NCI-H1105 (cell line): Measurements from ENCODE around the gene C1orf105.

ENCODE experiments used
- DNase-seq: peaks from one replicate; lab custom pipeline; 2025; lab: John Stamatoyannopoulos, UW

Gene C1orf105

GRCh38 chr1:172397221-172397620, 23.3 kb upstream of the C1orf105 start:
- no peak for DNase-seq

- no peak for DNase-seq
Observed at GRCh38 chr1:172397633-172398032, 22.9 kb upstream of the C1orf105 start.

DNA sequence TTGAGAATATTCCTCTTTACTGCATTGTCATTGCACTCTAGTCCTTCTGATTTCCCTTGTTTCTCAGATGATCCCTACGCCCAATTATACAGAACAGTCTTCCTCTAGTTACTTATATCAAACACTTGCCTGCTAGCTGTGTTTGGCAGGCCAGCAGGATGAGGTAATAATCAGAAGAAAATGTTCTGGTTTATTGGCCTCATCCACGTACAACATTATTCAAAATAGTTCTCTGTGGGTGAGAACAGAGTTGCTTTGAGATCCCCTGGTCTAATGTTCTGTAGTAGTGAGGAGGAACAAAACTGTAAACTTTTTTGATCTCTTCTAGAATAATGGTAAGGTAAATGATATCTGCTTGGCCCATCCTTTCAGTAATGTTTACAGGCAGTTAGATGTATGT, 22.3 kb upstream of the C1orf105 start:
- DNase-seq: no peak

GRCh38 chr1:172398970-172399755, 21.3 kb upstream of the C1orf105 start:
- no peak for DNase-seq

DNA sequence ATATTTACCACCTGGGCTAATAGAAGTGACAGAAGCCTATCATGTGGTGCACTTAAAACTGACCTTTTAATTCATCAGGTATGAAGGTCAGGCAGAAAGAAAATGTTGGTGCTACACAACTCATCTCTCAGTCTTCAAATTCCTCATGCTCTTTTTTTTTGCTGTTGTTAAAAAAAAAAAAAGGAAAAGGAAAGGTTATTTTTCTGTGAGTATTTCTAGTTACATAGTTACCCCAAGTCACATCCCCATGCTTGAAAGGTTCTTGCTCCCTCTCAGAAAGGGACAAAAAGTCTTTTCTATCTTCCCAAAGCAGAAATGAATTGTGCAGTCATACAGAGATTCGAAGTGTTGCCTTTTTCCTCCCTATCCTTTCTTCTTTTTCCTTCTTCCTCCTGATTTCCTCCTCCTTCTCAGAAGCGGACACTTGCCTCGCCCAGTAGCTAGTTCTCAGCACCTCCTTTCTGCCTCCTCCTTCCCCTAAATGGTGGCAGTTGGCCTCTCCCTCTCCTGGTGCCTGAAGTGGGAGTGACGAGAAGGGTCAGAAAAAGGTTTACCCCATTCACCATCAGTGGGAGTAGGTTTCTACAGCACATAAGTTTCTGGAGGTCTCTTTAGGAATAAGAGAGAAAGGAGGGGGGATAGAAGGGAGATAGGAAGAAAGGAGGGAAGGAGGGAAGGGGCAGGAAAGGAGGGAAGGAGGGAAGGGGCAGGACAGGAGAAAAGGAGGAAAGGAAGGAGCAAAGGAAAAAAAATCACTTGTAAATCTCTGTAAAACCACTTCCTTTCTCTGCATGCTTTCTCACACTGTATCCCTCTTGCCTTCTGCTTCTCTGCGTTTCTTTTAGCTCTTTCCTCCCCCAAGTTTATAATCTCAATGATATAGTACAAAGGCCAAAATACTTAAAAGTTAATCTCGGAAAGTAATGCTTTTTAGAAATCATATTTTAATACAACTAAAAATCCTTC, 20.4 kb upstream of the C1orf105 start:
- no peak for DNase-seq

- no peak for DNase-seq
Observed at GRCh38 chr1:172400722-172401105, 19.8 kb upstream of the C1orf105 start.

GRCh38 chr1:172401477-172401876, 19.0 kb upstream of the C1orf105 start:
- DNase-seq: no peak

- DNase-seq: no peak
Observed at GRCh38 chr1:172401892-172402291, 18.6 kb upstream of the C1orf105 start.

- no peak for DNase-seq
Observed at GRCh38 chr1:172402878-172403569, 17.5 kb upstream of the C1orf105 start.

DNA sequence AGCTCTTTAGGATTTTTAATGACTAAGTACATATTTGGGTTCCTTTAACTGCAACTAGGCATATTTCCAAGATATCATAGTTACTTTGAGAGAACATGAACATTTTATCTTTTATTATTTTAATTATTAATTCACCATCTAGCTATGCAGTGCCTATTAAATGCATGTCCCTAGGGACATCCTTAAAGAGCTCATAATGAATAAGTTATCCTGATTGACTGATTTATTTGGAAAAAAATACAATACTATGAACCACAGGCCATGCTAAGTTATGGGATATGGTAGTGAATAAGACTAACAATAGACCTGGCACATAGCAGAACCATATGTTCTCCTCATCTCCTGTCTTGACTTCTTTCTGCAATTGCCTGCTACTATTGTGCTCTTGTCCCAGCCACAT, 16.4 kb upstream of the C1orf105 start:
- DNase-seq: no peak

GRCh38 chr1:172405912-172406311, 14.6 kb upstream of the C1orf105 start:
- DNase-seq: no peak

DNA sequence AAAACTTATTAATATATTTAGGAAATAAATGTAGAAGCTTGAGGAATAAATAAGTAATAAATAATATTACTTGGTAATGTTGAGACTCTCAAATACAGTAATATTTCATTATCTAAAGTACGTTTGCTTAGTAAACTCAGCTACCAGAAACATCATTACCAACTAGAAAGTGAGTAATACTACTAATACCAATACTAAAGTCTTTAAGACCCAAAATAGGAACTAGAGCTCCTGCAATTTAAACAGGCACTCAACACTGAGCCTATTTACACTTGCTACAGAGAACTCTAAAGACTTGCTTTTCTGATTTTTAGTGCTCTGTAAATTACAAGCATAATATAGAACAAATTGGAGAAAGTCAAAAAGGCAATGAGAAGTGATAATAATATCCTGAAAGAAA, 13.5 kb upstream of the C1orf105 start:
- DNase-seq: no peak

- DNase-seq: no peak
Observed at GRCh38 chr1:172408958-172409357, 11.5 kb upstream of the C1orf105 start.

DNA sequence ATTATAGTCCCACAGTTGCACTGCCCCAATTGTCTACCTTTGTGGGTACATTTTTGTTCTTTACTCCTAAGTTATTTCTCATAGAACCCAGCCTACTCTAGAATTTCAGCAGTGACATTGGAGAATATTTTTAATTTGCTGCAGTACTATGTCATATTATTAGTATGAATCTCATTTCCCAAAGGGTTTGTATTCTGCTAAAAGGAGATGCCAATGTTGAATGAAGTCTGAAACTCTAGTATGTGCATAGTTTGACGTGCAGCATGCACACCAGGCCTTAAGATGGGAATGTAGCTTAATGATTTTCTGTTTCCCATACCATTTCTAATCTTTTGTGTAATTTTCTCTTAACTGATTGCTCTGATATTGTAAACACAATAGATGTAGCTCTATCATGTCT, 10.5 kb upstream of the C1orf105 start:
- DNase-seq: no peak

- DNase-seq: no peak
Observed at GRCh38 chr1:172411791-172412338, 8.6 kb upstream of the C1orf105 start.

GRCh38 chr1:172414331-172414730, 6.2 kb upstream of the C1orf105 start:
- DNase-seq: no peak

DNA sequence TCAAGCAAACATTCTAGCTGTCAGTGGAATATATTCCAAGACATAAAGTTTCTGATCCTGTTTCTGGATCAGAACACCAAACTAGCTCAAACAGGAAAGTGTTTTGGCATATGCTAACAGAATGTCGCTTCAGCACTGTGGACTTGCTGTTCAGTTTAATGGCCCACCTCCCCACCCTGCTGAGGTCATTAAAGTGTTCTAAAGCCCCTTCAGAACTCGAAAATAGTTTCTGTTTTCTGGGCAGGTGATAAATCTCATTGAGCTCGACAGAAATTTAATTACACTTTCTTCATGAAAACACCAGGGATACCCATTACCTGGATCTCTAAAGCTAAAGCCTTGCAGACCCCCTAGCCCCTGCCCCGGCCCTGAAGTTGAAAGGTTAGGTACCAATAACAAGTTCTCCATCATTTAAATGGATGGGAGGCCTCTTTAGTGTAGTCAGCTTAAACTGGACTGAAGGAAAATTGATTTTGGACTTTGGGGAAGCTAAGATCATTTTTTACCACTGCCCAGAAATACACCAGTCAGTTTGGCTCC, 3.9 kb upstream of the C1orf105 start:
- DNase-seq: no peak

GRCh38 chr1:172417557-172417956, 2.9 kb upstream of the C1orf105 start:
- DNase-seq: no peak

GRCh38 chr1:172421974-172422604, 1.6 kb downstream of the C1orf105 start:
- DNase-seq: no peak

DNA sequence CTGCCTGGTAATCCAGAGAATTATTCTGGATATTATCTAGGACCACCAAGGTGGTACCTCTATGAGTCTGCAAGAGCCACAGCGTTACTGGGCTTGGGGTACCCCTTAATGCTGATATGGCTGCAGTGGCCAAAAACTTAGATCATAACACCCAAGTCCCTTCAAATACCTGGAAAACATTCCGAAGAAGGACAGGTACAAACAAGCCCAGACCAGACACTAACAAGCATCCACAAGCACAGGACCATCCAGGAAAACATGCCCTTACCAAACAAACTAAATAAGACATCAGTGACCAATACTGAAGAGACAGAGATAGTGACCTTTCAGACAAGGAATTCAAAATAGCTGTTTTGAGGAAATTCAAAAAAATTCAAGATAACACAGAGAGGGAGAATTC, 2.9 kb downstream of the C1orf105 start:
- DNase-seq: no peak

DNA sequence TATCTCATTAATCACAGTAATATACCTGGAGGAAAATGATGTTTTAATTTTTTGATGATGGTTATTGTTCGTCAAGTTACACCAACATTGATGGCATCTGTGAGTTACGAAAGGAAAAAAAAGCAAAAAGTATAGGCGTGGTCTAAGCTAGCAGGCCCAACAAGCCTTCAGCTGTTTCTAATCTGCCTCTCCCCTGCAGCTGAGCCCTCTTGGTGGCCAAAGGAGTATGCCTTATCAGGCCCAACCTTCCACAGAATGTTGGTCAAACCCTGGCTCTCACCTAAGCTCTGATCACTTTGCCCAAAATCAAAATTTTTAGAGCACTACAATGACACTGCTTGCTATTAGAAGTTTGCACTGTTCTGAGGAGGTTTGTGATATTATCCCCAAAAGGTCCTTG, 4.9 kb downstream of the C1orf105 start:
- no peak for DNase-seq
